GM18517 (cell line): ENCODE measurements around the gene ZNF184.
A peak's percentile ranks its signal among the peaks of the same experiment; 100 is the strongest.

Experiments
- ATAC-seq: cut with Tn5 transposase; IDR thresholded peaks from one replicate; pipeline ENCODE4 v1.9.1; 2021; ENCODE audit warnings: mild to moderate bottlenecking, moderate library complexity; ENCODE audit not compliant: unreplicated experiment

The ZNF184 gene

DNA sequence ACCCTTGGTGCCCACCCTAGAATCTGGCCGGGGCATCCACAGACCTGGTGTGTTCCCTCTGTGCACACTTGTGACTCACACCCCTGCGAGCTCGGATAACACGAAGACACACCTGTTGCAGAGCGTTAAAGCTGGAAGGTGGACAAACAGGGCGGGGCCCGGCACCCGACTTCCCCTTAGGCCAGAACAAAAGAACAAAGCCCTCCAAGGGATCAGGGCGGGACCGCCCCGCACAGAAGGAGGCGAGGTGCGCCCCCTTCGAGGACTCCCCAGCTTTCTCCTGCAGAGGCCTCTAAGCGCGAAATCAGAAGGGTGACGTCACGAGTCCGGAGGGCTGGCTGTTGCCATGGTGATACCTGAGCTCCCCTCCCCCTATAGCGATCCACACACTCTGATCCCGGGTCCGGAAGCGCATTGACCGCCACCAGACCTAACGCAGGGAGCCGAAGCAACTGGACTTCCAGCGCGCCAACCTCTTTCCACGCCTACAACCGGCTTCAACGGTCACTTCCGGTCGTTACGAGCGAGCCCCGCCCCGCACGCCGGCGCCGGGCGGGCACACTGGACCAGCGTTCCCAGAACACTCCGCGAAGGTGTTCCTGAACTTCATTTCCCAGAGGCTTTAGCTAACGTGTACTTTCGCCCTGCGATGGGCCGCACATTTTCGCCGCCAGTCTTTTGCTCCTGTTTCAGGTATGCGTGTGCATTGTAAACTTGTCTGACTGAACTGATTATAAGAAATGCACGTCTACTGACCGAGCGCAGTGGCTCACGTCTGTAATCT, at the start of gene ZNF184:
Gene ZNF184, minus strand, starts transcription at position 489 of the 784 bp plus-strand sequence. CDS start 811 bp downstream, outside the sequence.
- ATAC-seq: peak; percentile 79

DNA sequence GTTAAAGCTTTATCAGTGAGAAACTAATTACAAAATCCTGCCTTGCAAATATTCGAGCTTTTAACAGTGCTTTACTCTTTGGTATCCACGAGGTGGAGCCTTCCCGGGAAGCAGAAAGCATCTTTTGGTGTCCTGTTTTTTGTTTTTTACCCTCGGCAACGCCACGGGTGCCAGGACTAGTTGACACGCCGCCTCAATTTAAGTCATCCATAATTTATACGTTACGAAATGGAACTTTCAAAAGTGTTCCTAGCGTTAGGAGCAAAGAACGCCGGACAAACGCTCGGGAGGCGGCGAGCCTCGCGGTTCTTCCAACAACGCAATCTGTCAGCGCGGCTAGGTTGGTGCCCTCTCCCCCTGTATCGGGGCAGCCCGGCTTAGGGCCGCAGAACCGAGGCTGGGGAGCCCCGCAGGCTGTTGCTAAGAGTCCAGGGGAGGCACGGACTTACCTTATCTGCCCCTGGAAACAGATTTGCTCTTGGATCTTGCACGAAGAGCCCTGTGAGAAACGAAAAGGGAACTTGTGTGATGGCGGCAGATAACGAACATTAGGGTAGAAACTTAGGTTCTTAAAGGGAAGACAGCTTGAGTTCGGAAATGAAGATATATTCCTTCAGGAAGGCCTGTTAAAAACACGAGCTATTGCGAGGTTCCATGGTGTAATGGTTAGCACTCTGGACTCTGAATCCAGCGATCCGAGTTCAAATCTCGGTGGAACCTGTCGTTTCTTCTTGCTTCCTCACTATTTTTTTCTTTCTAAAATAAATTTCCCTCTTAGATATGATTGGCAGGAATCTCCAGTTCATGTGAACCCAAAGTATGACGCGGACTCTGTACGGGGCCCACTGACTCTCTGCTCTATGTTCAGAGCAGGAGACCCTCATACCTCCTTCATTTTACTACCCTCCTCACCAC, 46.2 kb upstream of the ZNF184 start:
- ATAC-seq: peak; percentile 64

DNA sequence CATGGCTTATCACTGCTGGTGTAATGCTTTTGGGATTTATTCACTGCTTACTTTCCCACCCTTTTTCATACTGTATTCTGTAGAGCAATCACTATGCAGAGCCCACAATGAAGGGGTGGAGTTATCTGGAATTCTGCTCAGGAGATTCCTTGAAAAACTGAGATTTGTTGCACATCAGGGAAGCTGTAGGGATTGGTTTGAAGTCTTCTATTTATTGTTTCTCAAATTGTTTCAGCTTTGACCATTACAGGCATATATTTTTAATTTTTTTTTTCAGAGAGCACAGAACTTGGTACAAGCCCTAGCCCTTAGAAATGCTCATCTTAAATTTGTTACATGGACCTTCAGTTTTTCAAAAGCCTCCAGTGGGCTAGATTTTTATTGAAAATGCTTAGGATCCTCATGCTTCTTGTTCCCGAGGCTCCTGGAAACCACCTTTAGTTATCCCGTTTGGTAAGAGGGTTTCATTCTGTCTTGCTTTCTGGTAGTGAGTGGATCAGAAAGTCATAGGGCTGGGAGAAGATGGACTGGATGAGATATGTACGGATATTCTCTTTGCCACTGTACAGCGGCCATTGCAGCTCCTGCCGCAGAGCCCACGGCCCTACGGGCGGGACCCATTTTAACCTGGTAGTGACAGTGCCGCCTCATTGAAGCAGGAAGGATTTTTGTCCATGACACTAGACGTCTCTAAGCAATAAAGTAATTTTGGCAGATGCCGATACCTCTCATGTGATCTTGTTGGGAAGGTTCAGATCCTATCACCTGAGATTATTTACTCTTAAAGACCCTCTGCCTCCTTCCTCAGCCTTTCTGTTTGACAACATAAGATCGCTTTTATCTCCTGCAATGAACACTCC, 45.3 kb upstream of the ZNF184 start:
- no peak for ATAC-seq

DNA sequence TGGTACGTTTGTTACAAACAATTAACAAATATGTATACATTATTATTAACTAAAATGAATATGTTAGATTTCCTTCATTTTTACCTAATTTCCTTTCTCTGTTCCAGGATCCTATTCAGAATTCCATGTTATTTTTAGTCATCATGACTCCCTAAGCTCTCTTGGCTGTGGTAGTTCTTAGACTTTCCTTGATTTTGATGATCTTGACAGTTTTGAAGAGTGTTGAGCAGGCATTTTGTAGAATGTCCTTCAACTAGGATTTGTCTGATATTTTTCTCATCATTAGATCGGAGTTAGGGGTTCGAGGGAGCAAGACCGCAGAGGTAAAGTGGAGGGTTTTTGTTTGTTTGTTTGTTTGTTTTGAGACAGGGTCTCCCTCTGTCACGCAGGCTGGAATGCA, 44.3 kb upstream of the ZNF184 start:
- ATAC-seq: no peak

DNA sequence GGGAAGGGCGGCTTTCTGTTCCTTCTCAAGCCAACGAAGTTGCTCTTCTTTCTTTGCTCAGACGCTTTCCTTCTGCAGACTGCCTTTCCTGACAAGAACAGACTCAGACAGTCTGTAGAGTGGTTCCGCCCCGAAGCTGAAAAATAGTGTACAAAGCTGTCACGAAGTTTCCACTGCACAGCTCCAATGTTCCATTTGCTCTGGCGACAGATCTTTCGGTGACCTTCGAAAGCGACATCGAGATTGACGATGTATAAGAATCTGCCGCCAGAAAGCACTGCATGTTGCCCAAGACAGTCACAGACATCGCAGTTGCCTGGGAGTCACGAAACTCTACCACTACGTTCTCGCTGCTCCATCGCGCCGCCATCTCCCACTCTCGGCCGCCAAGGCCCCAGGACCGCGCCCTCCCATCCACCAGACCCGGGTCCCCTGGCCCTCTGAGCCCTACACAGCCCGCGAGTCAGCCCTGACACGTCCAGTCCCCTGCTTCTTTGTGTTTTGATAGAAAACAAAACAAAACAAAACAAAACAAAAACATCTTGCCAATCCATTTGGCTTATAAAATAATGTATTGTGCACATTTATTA, 42.1 kb upstream of the ZNF184 start:
- ATAC-seq: no peak

DNA sequence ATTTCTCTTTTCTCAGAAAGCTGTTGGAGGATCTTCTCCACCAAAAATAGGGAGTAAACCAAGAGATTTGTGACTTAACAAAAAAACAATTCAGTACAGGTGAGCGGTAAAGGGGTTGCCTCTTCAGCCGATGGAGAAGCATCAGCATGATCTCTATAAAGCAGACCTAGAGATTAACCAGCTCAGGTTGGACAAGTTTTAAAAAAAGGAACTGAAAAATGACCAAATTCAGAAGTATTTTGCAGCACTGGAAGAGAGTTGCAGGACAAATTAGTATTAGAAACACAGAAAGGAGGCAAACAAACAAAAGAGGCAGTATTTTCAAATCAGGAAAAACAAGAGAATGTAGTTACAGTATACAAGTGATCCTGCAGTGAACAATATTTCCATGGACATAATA, 39.6 kb upstream of the ZNF184 start:
- no peak for ATAC-seq

DNA sequence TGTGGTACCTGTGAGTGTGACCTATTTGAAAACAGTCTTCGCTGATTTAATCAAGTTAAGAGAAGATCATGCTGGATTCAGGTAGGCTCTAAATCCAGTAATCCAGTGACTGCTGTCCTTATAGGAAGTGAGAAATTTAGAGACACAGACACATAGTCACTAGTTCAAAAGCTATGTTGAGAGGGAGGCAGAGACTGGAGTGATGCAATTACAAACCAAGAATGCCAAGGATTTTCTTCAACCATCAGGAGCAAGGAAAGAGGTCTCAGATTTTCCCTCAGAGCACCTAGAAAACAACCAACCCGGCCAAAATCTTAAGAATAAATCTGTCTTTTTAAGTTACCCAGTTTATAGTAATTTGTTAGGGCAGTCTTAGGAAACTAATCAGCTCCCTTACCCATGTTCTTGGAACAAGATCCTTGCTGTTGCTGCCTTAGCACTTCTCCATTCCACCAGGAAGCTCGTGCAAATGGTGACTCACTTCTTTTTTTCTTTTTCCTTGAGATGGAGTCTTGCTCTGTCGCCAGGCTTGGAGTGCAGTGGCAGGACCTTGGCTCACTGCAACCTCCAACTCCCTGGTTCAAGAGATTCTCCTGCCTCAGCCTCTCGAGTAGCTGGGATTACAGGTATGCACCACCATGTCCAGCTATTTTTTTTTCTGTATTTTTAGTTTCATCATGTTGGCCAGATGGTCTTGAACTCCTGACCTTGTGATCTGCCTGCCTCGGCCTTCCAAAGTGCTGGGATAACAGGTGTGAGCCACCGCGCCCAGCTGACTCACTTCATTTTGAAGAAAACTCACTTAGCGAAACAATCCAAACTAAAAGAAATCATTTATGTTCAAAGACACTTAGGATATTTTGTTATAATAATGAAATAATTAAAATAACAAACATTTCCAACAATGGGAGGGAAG, 34.4 kb upstream of the ZNF184 start:
- ATAC-seq: no peak

DNA sequence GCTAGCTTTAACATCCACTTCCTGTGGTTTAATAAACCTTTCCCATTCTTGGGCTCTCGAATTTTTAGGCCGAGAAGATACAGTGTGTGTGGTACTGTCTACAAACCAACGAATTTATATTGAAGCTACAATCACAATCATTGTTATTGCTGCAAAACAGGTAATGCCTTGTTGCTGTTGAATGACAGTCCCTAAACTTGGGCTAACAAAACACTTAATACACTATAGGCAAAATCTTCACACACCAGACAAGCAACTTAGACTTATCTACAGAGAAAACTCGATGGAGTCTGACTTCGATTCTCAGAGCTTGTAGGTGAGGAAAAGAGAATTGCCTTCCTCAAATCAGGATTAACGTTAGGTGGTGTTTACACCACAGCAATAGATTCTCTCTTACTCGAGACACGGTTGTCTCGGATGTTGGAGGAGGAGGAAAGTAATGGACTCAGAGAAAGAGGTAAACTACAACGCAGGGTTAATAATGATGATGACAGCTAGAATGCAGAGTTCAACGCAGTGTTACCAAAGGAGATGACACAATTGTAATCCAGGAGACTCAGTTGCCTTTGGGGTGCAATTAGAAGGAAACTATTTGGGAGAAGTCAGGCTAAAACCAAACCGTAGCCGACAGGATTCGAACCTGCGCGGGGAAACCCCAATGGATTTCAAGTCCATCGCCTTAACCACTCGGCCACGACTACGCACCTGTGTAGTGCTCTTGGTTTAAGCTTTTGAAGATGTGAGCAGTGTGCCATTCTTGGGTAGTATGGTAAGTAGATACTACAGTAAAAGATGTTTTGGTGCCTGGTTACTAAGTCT, 32.5 kb upstream of the ZNF184 start:
- no peak for ATAC-seq

DNA sequence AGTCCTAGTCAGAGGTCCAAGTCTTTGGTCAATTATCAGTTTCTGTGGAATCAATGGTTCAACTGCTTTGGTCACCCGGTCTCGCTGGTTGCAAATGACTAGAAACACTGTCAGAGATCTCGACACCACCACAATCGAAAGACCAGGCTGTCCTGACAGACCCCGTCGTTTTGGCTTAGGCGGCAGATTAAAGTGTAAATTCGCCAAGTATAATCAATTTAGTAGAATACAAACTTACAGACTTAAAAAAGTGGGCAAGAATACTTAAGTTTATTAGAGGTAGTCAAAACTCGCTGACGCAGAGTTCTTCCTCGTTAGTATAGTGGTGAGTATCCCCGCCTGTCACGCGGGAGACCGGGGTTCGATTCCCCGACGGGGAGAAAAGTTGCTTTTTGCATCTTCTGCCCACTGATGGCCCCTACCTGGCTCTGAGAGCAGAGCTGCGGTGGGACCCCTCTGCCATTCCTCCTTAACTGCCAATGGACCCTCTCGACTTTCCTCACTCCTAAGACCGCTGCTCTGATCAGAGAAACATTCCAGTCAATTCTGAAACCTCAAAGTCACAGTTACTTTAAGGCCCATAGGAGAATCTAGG, 30.6 kb upstream of the ZNF184 start:
- peak; percentile 30 for ATAC-seq

DNA sequence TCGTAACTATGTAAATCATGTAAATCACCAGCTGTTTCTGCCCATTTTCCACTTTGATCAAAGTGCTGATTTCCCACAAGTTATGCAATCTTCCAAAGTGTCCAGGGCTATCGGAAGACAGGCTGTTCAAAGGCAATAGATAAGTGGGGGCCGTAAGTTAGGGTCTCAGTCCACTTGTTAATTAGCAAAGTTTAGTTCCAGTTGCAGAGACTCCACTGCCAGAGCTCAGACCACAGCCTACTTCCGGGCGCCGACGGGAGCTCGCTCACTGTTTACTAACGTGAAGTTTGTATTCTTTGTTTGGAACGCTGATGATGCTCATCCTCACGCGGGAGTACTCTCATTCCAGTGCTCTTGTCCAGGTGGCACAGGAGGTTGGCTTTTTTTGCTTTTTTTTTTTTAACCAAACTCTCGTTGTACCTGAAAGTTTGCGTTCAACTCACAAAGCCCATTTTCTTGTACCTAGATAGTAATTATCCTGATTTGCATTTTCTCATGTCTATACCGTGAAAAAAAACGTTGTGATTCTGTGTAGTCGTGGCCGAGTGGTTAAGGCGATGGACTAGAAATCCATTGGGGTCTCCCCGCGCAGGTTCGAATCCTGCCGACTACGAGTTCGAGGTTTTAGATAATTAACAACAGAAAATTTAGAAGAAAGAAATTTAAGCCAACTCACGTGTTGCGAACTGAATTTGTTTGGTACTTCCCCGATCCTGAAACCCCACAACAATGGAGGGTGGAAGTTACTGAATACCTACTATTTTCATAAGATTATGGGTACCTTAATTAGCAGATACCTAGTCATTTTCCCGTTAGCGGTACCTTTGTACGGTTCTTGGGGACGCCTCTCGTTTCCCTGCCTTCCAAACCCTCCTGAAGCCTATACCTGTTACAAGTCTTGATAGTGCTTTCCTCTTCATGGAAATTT, 29.9 kb upstream of the ZNF184 start:
- peak; percentile 48 for ATAC-seq

DNA sequence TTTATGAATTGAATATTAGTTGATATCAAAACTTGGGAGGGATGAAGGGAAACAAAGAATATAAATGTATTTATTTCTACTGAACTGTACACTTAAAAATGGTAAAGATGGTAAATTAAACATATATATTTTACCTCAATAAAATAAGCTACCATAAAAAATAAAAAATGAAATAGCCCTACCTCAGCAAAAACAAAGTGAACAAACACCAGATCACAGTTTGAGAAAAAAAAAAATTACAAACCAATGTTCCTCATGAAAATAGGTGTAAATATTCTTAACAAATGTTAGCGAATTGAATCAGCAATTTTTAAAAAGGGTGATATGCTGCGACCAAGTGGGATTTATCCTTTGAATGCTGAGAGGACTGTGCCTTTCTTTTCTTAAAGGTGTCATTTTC, 28.3 kb upstream of the ZNF184 start:
- no peak for ATAC-seq

DNA sequence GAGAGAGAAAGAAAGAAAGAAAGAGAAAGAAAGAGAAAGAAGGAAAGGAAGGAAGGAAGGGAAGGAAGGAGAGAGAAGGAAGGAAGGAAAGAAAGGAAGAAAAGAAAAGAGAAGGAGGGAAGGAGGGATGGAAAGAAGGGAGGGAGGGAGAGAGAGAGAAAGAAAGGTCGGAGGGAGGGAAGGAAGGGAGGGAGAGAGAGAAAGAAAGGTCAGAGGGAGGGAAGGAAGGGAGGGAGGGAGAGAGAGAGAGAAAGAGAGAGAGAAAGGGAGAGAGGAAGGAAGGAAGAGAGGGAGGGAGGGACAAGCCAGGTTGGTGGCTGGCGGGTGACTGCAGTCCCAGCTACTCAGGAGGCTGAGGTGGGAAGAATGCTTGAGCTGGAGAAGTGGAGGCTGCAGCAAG, 27.3 kb upstream of the ZNF184 start:
- no peak for ATAC-seq

DNA sequence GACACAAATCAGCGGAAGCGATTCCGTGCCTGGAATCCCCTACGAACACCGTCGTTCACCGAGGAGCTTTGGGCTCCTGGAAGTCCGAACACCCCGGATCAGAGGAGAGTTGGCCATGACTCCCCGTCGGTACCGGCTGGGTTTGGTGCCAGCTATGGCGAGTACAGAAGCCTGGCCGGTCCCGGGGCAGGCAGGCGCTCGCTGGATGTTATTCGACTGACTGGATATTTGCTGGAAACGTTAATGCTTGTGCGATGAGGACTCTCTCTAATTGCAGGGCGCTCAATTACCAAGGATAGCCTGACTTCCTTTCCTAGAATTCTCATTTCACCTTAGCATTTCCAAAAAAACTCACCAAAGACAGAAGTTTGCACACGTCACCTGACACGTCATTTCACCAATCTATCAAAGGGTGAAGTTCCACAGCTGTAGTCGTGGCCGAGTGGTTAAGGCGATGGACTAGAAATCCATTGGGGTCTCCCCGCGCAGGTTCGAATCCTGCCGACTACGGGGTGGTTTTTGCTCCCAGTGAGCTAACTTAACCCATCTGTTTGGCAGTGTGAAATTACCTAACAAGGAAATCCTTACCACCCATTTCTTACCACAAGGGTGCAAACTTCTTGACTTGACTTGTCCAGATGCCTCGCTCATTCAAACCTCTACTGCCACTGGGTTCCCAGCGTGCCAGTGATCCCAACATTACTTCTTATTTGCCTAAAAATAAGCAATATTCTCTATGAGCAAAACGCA, 22.7 kb upstream of the ZNF184 start:
- ATAC-seq: no peak

DNA sequence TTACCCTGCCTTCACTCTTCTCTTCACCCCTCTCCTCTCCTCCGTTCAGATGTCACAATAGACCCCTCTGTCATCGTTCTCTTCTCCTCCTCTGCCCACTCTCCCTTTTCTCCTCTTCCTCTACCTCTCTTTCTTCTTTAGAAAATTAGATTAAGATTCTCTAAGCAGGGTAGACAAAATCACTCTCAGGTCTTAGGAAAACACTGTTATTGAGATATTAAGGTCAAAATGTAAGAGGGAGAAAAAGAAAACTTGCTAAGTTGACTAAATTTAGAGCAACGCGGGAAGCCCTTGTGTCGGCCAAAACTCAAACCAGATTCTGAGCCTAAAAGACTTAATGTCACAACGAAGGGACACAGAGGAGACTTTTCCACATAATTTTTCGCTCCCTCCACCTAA, 22.1 kb upstream of the ZNF184 start:
- ATAC-seq: no peak

DNA sequence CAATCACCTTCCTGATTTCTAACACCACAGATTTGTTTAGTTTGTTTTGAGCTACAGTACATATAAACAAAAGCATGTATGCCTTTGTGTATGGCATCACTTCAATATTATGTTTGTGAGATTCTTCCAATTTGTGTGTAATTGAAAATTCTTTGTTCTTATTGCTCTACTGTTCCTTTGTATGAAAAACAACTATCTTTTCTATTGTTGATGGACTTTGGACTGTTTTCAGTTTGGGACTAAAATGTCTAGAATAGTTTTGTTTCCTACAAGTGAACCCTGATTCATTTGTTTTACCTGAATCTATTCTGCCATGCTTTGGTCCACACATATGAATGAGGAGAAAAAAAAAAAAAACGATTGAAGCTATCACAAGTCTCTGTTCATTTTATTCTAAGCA, 21.2 kb upstream of the ZNF184 start:
- ATAC-seq: no peak

DNA sequence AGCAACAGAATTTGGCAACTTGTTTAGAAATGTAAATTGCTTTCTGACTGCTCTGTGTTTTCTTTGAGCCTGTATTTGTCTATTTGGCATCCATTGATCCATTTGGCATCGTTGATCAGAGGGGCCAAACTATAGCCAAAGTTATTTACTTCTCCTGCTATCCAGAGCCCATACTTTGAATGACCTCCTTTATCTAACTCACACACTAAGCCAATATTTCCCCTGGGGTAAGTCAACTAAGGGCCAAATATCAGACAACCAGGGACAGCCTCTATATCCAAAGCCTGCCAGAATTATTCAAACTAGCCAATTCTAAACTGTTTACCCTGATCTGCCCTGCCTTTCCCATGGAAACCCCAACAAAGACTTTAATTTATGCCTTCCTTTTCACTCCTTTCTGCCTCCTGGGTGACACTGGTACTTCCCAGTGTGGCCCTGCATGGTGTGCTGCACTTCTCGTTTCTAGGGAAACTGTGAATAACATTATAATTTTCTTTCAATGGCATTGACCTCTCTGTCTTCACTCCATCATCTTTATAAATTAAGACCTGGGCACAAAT, 19.8 kb upstream of the ZNF184 start:
- ATAC-seq: no peak
